Measurements from ENCODE around the gene GZF1.
A peak's percentile ranks its signal among the peaks of the same experiment; 100 is the strongest.

The GZF1 gene

DNA sequence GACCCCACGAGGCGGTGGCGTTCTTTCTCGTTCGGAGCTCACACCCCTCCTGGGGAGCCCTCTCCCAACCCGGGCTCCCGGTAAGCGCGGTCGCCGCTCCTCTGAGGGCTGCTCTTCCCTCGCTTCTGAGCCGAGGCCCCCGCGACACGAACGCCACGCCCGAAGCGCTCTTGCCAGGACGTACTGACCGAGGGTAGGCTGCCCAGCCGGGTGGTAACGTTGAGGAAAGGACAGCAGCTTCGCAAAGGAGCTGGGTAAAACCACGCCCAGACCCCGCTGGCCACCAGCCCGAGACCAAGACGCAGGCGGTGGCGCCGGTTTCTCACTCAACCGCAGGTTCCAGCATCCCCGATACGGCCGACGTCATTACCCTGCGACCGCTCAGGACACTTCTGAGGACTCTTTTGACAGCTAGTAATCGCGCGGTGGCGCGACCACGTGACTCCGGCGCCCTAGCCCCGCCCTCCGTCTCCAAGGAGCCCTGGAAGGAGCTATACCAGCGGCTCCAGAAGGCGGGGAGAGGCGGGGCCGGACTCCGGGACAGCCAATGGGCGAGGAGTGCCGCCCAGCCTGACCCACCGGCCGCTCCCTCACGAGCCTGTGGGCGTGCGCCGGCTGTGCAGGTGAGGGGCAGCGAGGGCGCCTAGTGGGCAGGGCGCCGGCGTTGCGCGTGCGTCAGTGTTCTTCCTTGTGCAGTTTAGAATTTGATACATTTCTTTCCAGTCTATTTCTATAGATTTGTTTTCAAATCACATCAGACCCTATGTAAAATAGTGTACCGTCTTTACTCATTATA, 4.0 kb upstream of the GZF1 start:
- CTCF ChIA-PET, result interaction anchor here (1.2 to 2.8 kb wide), 5 partner anchors 9 to 249 kb away, joined by 3 to 19 read pairs (median 3); no protein-coding TSS in a partner anchor
- peak overlapping the region; percentile 77 for H3K4me3 ChIP-seq (ENCODE audit: low read depth, low read length)

DNA sequence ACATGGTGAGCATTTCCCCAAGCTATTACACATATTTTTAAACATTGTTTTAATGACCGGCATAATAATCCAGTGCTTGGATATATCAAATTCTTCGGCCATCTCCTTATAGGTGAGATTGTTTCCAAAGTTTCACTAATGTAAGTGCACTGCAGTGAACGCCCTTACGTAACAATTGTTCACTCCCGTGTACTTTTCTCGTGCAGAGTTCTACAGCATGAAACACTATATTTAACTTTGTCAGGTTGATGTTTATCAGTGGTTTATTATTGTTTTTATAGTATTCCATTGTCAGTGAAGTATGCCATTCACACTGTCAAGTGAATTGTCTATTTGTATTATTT, 3.4 kb upstream of the GZF1 start:
- no peak for DNase-seq (ENCODE audit: low read depth, low spot score)
- peak overlapping the region; percentile 58 for H3K4me3 ChIP-seq (ENCODE audit: low read depth, low read length)
- CTCF ChIA-PET, result interaction anchor here (1.4 to 2.8 kb wide), 5 partner anchors 9 to 666 kb away, joined by 3 to 19 read pairs (median 4); no protein-coding TSS in a partner anchor
- TF ChIP-seq, protein P1, sequence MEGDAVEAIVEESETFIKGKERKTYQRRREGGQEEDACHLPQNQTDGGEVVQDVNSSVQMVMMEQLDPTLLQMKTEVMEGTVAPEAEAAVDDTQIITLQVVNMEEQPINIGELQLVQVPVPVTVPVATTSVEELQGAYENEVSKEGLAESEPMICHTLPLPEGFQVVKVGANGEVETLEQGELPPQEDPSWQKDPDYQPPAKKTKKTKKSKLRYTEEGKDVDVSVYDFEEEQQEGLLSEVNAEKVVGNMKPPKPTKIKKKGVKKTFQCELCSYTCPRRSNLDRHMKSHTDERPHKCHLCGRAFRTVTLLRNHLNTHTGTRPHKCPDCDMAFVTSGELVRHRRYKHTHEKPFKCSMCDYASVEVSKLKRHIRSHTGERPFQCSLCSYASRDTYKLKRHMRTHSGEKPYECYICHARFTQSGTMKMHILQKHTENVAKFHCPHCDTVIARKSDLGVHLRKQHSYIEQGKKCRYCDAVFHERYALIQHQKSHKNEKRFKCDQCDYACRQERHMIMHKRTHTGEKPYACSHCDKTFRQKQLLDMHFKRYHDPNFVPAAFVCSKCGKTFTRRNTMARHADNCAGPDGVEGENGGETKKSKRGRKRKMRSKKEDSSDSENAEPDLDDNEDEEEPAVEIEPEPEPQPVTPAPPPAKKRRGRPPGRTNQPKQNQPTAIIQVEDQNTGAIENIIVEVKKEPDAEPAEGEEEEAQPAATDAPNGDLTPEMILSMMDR (IDR thresholded peaks at IDR 0.05; ENCODE audit: insufficient read depth, low read length, missing control alignments), result no peak
- POLR2A ChIA-PET, result interaction anchor here (0.6 to 1.8 kb wide), 4 partner anchors 9 to 59 kb away, joined by 3 to 6 read pairs (median 4); no protein-coding TSS in a partner anchor

More for the DNA sequence above, 4.0 kb upstream of the GZF1 start:
- TF ChIP-seq, protein P1 (IDR thresholded peaks at IDR 0.05; ENCODE audit: insufficient read depth, low read length, missing control alignments), result no peak
- peak; percentile 94 for DNase-seq (ENCODE audit: low read depth, low spot score)
- POLR2A ChIA-PET, result interaction anchor here (0.6 to 1.8 kb wide), 5 partner anchors 8 to 60 kb away, joined by 3 to 6 read pairs (median 3); no protein-coding TSS in a partner anchor

DNA sequence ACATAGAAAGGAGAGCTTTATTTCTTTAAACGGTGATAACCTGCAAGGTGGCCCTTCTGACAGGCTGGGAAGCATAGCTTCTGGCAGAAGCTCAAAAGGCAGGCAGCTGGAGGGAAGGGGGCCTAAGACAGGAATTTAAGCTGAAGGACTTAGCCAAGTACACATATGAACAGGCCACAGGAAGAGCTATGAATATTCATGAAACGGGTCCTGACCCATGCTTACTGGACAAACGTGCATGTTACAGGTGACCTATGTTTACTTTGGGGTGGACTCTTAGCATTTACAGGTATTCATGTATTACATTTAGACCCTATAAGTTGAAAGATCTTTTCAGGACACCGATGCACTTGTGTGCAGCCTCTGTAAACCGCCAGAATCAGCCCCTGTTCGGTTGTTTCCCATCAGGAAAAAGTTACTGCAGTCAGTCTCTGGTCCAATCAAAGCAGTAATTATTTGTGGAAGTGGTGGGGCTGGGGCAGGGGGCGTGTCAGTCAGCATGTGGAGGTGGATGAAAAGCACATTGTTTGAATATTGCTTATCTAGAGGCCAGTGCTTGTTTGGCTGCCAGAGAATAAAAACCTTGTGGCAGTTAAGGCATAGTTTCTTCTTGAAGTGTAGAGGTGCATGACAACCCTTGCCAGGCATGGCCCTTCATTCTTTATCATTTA, 2.9 kb upstream of the GZF1 start:
- H3K4me3 ChIP-seq (ENCODE audit: low read depth, low read length), result no peak overlapping the region
- DNase-seq (ENCODE audit: low read depth, low spot score), result no peak

DNA sequence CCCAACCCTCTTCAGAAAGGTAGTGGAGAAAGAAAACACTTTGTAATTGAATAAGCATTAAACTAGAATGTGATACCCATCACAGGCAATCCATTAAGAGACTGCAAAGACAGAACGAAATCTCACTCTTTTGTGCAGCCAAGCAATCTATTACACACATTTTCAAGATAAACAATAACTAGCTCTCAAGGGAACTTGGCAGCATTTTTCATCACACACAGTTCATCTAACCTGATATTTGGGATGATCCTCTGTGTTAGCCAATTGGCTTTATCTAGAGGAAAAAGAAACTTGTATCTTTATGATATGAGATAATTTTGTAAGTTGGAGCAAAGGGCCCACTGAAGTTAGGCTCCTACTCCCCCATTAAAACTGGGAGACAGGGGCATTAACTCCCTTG, 1.5 kb upstream of the GZF1 start:
- H3K4me3 ChIP-seq (ENCODE audit: low read depth, low read length), result no peak overlapping the region
- no peak for DNase-seq (ENCODE audit: low read depth, low spot score)
- TF ChIP-seq, protein P1 (IDR thresholded peaks at IDR 0.05; ENCODE audit: insufficient read depth, low read length, missing control alignments), result no peak
- ChIA-PET POLR2A (interaction anchor here (2.1 kb wide), 1 partner anchor 10 kb away, joined by 11 read pairs; the partner anchor contains the start of gene NXT1), CTCF (interaction anchor here (0.8 kb wide), 1 partner anchor 11 kb away, joined by 3 read pairs; no protein-coding TSS in a partner anchor)

More for the DNA sequence above, 2.9 kb upstream of the GZF1 start:
- POLR2A ChIA-PET, result interaction anchor here (1.8 kb wide), 1 partner anchor 9 kb away, joined by 6 read pairs; no protein-coding TSS in a partner anchor
- CTCF ChIA-PET, result interaction anchor here (1.4 to 2.8 kb wide), 5 partner anchors 10 to 667 kb away, joined by 3 to 19 read pairs (median 4); no protein-coding TSS in a partner anchor
- TF ChIP-seq, protein P1 (IDR thresholded peaks at IDR 0.05; ENCODE audit: insufficient read depth, low read length, missing control alignments), result no peak

DNA sequence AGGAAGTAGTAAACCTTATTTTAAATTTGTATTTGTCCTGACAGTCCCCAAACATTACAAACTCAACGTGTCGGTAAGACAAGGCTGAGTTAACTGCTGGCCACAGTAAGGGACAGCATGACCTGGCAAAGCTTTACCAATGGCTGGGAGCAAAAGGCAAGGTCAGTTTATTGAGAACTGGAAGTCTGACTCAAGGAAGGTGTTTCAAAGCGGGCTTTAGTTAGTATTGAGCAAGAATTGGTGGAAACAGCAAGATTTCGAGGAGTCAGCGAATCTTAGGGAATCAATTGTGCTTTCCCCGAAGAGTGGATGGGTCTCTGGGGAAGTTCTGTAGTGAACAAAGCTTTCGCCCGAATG, 885 bp upstream of the GZF1 start:
- POLR2A ChIA-PET, result interaction anchor here (1.0 to 2.1 kb wide), 2 partner anchors 11 to 310 kb away, joined by 3 to 11 read pairs; partner anchors contain the start of gene NXT1
- peak overlapping the region; percentile 76 for H3K4me3 ChIP-seq (ENCODE audit: low read depth, low read length)
- TF ChIP-seq, protein P1 (IDR thresholded peaks at IDR 0.05; ENCODE audit: insufficient read depth, low read length, missing control alignments), result no peak
- CTCF ChIA-PET, result no interaction called here
- no peak for DNase-seq (ENCODE audit: low read depth, low spot score)
